ENCODE measurements around the gene BRAT1.

BRAT1 gene

DNA sequence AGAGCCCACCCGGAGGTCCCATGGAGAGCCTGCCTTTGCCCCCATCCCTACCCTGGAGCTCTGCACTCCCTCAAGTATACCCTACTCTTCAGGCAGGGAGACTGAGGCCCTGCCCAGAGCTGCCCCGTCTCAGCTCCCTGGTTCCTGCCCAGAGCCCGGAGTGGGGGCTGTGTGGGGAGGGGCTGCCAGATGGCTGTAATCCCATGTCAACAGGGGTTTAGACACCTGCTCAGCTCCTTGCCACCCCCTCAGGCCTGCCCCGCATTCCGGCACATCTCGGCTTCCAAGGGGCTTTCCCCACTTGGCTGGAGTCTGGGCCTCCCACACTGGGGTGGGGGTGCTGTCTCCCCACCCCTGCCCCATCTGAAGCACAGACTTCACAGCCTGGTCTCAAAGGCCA, 56.6 kb downstream of the BRAT1 start:
- no peak overlapping the region for H3K4me3 ChIP-seq (ENCODE audit: extremely low read depth, insufficient read depth, low read length, poor library complexity, severe bottlenecking)
- no peaks in the 10 kb centered on the region for H3K9me3 ChIP-seq (ENCODE audit: control insufficient read depth, low read length)
- H3K4me1 ChIP-seq (ENCODE audit: control insufficient read depth, insufficient read depth, low read length, poor library complexity, severe bottlenecking) = peaks cover 12% of the 10 kb centered on the region
- 97 to 100% methylated on average over 1 to 3 of the region's 6 CpGs for WGBS, 2 experiments (ENCODE audit: insufficient coverage in 2 of 2)
- H3K36me3 ChIP-seq (ENCODE audit: control insufficient read depth, insufficient read depth, low read length) = no peaks in the 10 kb centered on the region
- no peak overlapping the region for H3K27ac ChIP-seq (ENCODE audit: low read depth, low read length, severe bottlenecking)

DNA sequence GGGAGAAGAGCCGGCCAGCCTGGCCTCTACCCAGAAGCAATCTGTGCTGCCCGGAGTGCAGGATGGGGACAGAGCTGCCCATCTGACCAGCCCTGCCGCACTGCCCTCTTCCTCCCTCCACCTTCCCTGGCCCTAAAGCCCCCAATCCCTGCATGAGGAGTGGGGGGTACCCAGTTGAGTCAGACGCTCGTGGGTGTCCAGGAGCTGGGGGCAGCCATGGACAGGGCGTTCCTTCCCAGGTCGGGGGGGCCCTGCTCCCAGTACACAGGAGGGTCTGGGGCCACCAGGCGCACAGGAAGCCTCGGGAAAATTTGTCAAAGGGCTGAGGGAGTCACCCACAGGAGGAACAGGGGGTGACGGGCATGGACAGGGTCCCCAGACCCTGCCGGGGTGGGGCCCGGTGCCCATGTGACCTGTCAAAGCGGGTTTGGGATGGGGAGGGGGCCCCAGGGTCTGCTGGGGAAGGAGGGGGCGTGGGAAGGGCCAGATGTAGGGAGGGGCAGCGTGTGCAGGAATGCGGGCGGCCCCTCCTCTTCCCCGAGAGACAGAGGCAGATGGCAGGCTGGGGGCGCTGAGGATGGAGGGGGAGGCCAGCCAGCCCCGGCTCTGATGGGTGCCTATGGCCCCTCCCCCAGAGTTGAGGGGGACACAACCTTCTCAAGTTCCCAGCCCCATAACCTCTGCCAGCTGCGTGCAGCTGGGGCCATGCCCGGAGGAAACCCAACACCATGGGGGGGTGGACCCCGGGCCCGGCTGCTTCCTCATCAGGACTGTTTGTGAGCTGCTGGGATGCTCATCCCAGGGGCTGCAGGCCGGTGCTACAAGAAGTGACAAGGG, 57.6 kb downstream of the BRAT1 start:
- no peaks in the 10 kb centered on the region for H3K36me3 ChIP-seq (ENCODE audit: control insufficient read depth, insufficient read depth, low read length)
- WGBS, 2 experiments (ENCODE audit: insufficient coverage in 2 of 2) = 71% methylated on average over 17 to 20 of the region's 25 CpGs
- H3K27ac ChIP-seq (ENCODE audit: low read depth, low read length, severe bottlenecking) = no peak overlapping the region
- peaks cover 12% of the 10 kb centered on the region for H3K4me1 ChIP-seq (ENCODE audit: control insufficient read depth, insufficient read depth, low read length, poor library complexity, severe bottlenecking)
- H3K9me3 ChIP-seq (ENCODE audit: control insufficient read depth, low read length) = no peaks in the 10 kb centered on the region
- H3K4me3 ChIP-seq (ENCODE audit: extremely low read depth, insufficient read depth, low read length, poor library complexity, severe bottlenecking) = no peak overlapping the region

DNA sequence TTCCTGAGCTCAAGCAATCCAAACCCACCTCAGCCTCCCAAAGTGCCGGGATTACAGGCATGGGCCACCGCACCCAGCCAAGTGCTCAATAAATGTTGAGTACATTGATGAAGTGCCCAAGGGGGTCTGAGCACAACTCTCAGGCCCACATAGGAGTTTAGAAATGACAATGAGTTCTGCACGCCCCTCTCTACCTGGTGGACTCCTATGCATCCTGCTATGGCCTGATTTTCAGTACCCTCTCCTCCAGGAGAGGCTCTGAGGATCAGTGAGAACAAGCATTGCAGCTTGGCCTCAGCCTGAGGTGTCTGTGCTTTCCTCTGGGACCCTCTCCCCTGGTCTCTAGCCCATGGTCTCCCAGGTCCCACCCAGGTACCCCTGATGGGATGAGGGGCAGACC, 58.3 kb downstream of the BRAT1 start:
- Histone ChIP-seq H3K27ac (ENCODE audit: low read depth, low read length, severe bottlenecking) (no peak overlapping the region), H3K4me1 (ENCODE audit: control insufficient read depth, insufficient read depth, low read length, poor library complexity, severe bottlenecking) (peaks cover 12% of the 10 kb centered on the region)
- 88 to 100% methylated on average over 2 to 3 of the region's 3 CpGs for WGBS, 2 experiments (ENCODE audit: insufficient coverage in 2 of 2)

DNA sequence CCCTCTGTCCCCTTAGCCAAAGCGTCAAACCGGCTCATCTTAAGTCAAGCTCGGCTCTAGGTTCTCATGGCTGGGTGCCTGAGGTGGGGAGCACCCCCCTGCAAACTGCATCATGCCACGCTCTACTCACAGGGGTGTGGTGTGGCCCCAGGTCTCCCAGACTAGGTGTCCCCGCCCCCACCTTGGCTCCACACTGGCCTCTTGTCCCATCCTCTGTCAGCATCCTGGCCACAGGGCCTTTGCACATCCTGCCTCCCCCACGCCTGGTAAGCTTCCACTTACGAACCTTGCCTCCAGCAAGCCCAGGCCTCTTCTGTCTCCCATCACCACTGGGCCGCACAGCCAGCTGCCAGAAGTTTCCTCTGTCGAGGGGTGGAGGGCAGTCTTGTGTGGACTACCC, 58.9 kb downstream of the BRAT1 start:
- no peak overlapping the region for H3K4me3 ChIP-seq (ENCODE audit: extremely low read depth, insufficient read depth, low read length, poor library complexity, severe bottlenecking)
- 82 to 96% methylated on average over 6 to 8 of the region's 9 CpGs for WGBS, 2 experiments (ENCODE audit: insufficient coverage in 2 of 2)
- H3K4me1 ChIP-seq (ENCODE audit: control insufficient read depth, insufficient read depth, low read length, poor library complexity, severe bottlenecking) = peaks cover 12% of the 10 kb centered on the region
- no peaks in the 10 kb centered on the region for H3K9me3 ChIP-seq (ENCODE audit: control insufficient read depth, low read length)
- H3K36me3 ChIP-seq (ENCODE audit: control insufficient read depth, insufficient read depth, low read length) = no peaks in the 10 kb centered on the region
- H3K27ac ChIP-seq (ENCODE audit: low read depth, low read length, severe bottlenecking) = no peak overlapping the region

More for the DNA sequence above, 58.3 kb downstream of the BRAT1 start:
- Histone ChIP-seq H3K4me3 (ENCODE audit: extremely low read depth, insufficient read depth, low read length, poor library complexity, severe bottlenecking) (no peak overlapping the region), H3K9me3 (ENCODE audit: control insufficient read depth, low read length) (no peaks in the 10 kb centered on the region), H3K36me3 (ENCODE audit: control insufficient read depth, insufficient read depth, low read length) (no peaks in the 10 kb centered on the region)

DNA sequence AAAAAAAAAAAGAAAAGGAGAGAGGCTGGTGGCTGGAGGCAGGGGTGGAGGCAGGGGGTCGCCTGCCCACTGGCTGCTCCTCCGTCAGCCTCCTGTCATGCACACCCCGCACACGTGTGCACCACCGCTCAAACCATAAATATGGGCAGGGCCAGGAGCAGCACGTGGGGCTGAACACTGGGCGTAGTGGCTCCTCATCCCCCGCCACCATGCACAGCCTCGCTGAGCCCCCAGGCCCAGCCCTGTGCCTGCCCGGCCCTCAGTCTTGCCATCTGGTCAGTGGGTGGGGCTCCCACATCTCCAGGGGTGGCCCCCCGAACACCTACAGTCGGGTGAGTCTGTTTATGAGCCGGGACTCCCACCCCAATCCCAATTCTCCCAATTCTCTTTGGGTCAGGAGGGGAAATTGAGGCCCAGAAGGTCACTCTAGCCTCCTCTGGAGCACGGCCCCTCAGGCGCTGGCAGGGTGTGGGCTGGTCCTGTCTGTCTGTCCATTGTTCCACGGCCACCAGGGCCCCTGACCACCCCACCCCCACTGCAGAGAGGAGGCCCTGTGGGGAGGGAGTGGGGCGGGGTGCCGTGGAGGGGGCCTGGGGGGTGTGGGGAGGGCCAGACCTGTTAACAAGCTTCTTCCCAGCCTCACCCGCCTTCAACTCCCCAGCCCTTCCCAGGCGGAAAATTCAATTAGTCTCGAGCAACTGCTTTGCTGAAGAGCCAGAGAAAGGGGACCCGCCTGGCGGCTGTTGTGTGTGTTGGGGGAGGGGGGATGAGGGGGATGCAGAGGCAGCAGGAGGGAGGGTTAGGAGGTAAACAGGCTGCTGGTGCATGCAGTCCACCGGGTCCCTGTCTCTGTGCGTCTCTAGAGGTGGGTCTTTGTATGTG, 59.7 kb downstream of the BRAT1 start:
- WGBS, 2 experiments (ENCODE audit: insufficient coverage in 2 of 2) = 64 to 65% methylated on average over 15 to 17 of the region's 25 CpGs
- Histone ChIP-seq H3K9me3 (ENCODE audit: control insufficient read depth, low read length) (no peaks in the 10 kb centered on the region), H3K4me3 (ENCODE audit: extremely low read depth, insufficient read depth, low read length, poor library complexity, severe bottlenecking) (no peak overlapping the region), H3K36me3 (ENCODE audit: control insufficient read depth, insufficient read depth, low read length) (no peaks in the 10 kb centered on the region), H3K27ac (ENCODE audit: low read depth, low read length, severe bottlenecking) (no peak overlapping the region), H3K4me1 (ENCODE audit: control insufficient read depth, insufficient read depth, low read length, poor library complexity, severe bottlenecking) (peaks cover 12% of the 10 kb centered on the region)

DNA sequence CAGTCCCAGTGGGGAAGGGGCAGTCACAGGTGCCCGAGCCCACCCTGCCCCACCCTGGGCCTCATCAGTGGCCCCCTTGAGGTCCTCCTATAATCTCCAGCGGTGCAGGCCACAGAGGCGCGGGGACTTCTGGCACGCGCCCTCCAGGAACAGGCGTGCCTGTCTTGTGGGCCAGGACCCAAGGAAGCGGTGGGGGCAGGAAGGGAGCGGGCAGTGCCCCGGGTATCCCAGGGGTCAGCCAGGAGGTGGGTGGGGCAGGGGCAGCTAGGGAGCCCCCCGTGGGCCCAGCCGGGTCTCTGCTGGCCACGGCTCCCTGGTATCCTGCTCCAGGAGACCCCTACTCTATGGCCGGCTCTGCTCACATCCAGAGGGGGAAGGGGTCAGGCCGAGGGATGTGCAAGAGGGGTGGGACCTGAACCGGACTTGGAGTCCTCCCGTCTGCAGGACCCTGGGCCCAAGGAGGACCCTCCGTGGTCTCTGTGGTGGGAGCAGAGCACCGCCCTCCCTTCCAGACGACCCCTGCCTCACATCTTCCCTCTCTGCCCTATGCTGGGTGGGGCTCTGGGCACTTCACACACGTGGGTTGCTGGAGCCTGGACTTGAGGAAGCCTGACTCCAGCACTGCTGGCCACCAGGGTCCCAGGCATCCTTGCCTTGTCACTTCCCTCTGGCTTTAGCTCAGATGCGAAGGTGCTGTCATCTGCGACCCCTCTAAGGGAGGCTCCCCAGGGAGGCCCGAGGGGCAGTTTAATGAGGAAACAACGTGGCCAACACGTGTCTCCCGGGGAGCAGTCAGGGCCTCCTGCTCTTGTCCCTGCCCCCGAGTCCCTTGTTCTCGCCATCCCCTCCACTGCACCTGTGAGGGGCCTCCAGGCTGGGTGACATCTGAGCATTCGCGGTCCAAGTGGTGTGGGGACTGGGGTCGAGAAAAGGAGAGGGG, 60.9 kb downstream of the BRAT1 start:
- Histone ChIP-seq H3K27ac (ENCODE audit: low read depth, low read length, severe bottlenecking) (no peak overlapping the region), H3K9me3 (ENCODE audit: control insufficient read depth, low read length) (no peaks in the 10 kb centered on the region), H3K4me3 (ENCODE audit: extremely low read depth, insufficient read depth, low read length, poor library complexity, severe bottlenecking) (no peak overlapping the region), H3K36me3 (ENCODE audit: control insufficient read depth, insufficient read depth, low read length) (no peaks in the 10 kb centered on the region), H3K4me1 (ENCODE audit: control insufficient read depth, insufficient read depth, low read length, poor library complexity, severe bottlenecking) (peaks cover 12% of the 10 kb centered on the region)
- WGBS, 2 experiments (ENCODE audit: insufficient coverage in 2 of 2) = 81 to 84% methylated on average over 21 to 27 of the region's 32 CpGs

DNA sequence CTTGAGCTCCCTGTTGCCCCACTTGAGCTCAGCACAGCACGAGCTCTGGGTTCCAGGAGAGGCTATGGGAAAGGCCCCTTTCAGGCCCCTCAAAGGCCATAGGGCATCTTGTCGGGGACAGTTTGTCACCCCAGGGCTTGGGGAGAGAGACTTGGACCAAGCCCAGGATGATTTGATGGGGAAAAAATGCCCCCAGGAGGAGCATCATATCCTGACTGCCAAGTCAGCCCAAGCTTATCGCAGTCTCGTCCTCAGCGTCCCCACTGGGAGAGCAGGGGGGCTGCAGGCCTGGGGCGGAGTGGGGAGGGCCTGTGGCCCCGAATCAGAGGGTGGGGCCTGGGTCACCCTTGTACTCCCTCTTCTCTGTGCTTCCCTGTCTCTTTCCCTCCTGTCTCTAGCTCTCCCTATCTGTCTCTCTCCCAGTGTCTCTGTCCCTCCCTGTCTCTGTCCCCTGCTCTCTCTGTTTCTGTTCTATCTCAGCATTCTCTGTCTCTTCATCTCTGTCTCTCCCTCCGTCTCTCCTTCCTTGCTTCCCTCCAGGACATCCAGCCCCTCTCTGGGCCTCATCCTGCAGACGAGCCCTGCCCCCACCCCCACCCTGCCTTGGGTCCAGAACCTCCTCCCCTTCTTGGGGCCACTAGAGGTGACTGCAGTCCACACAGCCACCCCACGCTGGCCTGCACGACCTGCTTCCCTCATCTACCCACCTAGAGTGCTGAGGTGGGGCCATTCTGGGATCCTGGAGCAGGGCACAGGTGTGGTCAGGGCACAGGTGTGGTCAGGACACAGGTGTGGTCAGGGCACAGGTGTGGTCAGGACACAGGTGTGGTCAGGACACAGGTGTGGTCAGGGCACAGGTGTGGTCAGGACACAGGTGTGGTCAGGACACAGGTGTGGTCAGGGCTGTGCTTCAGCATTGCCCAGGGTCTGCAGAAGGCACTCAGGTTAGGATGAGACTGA, 61.8 kb downstream of the BRAT1 start:
- WGBS, 2 experiments (ENCODE audit: insufficient coverage in 2 of 2) = 86 to 89% methylated on average over 8 to 9 of the region's 11 CpGs

DNA sequence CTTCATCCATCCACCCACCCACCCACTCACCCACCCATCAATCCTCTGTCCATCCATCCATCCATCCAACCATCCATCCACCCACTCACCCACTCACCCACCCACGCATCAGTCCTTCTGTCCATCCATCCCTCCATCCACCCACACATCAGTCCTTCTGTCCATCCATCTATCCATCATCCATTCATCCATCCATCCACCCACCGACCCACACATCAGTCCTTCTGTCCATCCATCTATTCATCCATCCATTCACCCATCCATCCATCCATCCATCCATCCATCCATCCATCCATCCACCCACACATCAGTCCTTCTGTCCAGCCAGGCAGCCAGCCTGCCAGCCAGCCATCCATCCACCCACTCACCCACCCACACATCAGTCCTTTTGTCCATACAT, 63.3 kb downstream of the BRAT1 start:
- WGBS, 2 experiments (ENCODE audit: insufficient coverage in 2 of 2) = 95% methylated on average over 2 of the region's 2 CpGs
- Histone ChIP-seq H3K36me3 (ENCODE audit: control insufficient read depth, insufficient read depth, low read length) (no peaks in the 10 kb centered on the region), H3K4me3 (ENCODE audit: extremely low read depth, insufficient read depth, low read length, poor library complexity, severe bottlenecking) (no peak overlapping the region), H3K4me1 (ENCODE audit: control insufficient read depth, insufficient read depth, low read length, poor library complexity, severe bottlenecking) (peaks cover 4% of the 10 kb centered on the region), H3K27ac (ENCODE audit: low read depth, low read length, severe bottlenecking) (no peak overlapping the region), H3K9me3 (ENCODE audit: control insufficient read depth, low read length) (no peaks in the 10 kb centered on the region)

More for the DNA sequence above, 61.8 kb downstream of the BRAT1 start:
- no peak overlapping the region for H3K27ac ChIP-seq (ENCODE audit: low read depth, low read length, severe bottlenecking)
- no peaks in the 10 kb centered on the region for H3K9me3 ChIP-seq (ENCODE audit: control insufficient read depth, low read length)
- H3K4me1 ChIP-seq (ENCODE audit: control insufficient read depth, insufficient read depth, low read length, poor library complexity, severe bottlenecking) = peaks cover 12% of the 10 kb centered on the region
- no peaks in the 10 kb centered on the region for H3K36me3 ChIP-seq (ENCODE audit: control insufficient read depth, insufficient read depth, low read length)
- no peak overlapping the region for H3K4me3 ChIP-seq (ENCODE audit: extremely low read depth, insufficient read depth, low read length, poor library complexity, severe bottlenecking)

DNA sequence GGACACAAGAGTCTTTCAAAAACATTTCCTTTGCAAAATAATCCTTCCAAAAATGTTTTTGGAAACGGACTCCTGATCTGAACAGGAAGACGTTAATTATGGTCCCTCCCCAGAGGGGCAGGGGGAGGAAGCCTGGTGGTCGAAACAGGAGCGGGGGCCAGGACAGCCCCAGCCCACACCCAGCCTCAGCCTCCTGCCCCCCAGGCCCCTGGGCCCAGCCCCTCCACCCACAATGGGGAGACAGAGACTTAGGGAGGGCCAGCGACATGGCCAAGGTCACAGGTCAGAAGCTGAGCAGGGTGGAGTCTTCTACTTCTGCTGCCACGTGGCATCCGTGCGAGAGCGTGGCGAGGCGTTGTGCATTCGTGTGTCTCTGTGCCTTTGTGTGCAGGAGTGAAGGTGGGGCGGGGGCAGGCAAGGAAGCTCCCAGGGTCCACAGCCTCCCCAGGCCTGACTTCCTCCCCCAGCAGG, 65.1 kb downstream of the BRAT1 start:
- no peak overlapping the region for H3K27ac ChIP-seq (ENCODE audit: low read depth, low read length, severe bottlenecking)
- no peaks in the 10 kb centered on the region for H3K4me1 ChIP-seq (ENCODE audit: control insufficient read depth, insufficient read depth, low read length, poor library complexity, severe bottlenecking)
- 89 to 96% methylated on average over 4 to 9 of the region's 13 CpGs for WGBS, 2 experiments (ENCODE audit: insufficient coverage in 2 of 2)
- H3K9me3 ChIP-seq (ENCODE audit: control insufficient read depth, low read length) = no peaks in the 10 kb centered on the region
- no peaks in the 10 kb centered on the region for H3K36me3 ChIP-seq (ENCODE audit: control insufficient read depth, insufficient read depth, low read length)
- no peak overlapping the region for H3K4me3 ChIP-seq (ENCODE audit: extremely low read depth, insufficient read depth, low read length, poor library complexity, severe bottlenecking)

Measured in mesodermal cell (in vitro differentiated cells).